Neuronal stem cell (in vitro differentiated cells): ENCODE results near the gene FEM1B.

Source experiments
- DNase-seq: peaks from one replicate; pipeline ENCODE4 v3.0.0-alpha.2; 2013; ENCODE audit warnings: low spot score
- H2AFZ ChIP-seq: one replicate; pipeline ENCODE4 v1.6.1; 2013; ENCODE audit warnings: mild to moderate bottlenecking, low read length, inconsistent platforms
- H2AK5ac ChIP-seq: 2 replicates; pipeline ENCODE4 v1.6.1; 2013; ENCODE audit warnings: low read depth, mild to moderate bottlenecking, inconsistent platforms, low read length, moderate library complexity, mixed read lengths
- H2BK120ac ChIP-seq: 2 replicates; pipeline ENCODE4 v1.6.1; 2013; ENCODE audit warnings: low read depth, mild to moderate bottlenecking, inconsistent platforms, low read length, moderate library complexity, mixed read lengths
- H2BK12ac ChIP-seq: one replicate; pipeline ENCODE4 v1.6.1; 2013; ENCODE audit warnings: low read length, inconsistent platforms
- H2BK15ac ChIP-seq: 2 replicates; pipeline ENCODE4 v1.6.1; 2013; ENCODE audit warnings: mild to moderate bottlenecking, low read length, inconsistent platforms, mixed read lengths
- H2BK5ac ChIP-seq: one replicate; pipeline ENCODE4 v1.6.1; 2013; ENCODE audit warnings: inconsistent platforms, mild to moderate bottlenecking, low read length, moderate library complexity
- H3K14ac ChIP-seq: one replicate; pipeline ENCODE4 v1.6.1; 2013; ENCODE audit warnings: low read length, inconsistent platforms
- H3K18ac ChIP-seq: 2 replicates; pipeline ENCODE4 v1.6.1; 2013; ENCODE audit warnings: low read length, inconsistent platforms
- H3K23ac ChIP-seq: 2 replicates; pipeline ENCODE4 v1.6.1; 2013; ENCODE audit warnings: low read depth, mild to moderate bottlenecking, mixed read lengths, low read length, inconsistent platforms; ENCODE audit not compliant: poor library complexity
- H3K27ac ChIP-seq: replicated peaks from 3 replicates; pipeline ENCODE4 v1.5.1; 2013; ENCODE audit warnings: low read length, inconsistent platforms
- H3K27me3 ChIP-seq, 3 experiments: 2 replicates each; pipeline ENCODE4 v1.6.1; 2013; ENCODE audit warnings: low read length in 3 of 3, mild to moderate bottlenecking in 2 of 3, inconsistent platforms in 1 of 3, low read depth in 1 of 3, mixed read lengths in 1 of 3, moderate library complexity in 1 of 3; ENCODE audit not compliant: control insufficient read depth in 3 of 3, insufficient read depth in 3 of 3
- H3K36me3 ChIP-seq, 2 donors: replicated peaks in 1 of 2; 2 replicates each; pipeline ENCODE4 v1.6.1; 2013; ENCODE audit warnings: low read length in 2 of 2; ENCODE audit not compliant: control insufficient read depth in 2 of 2, insufficient read depth in 2 of 2
- H3K4ac ChIP-seq: 2 replicates; pipeline ENCODE4 v1.6.1; 2013; ENCODE audit warnings: inconsistent platforms, mild to moderate bottlenecking, low read length, moderate library complexity
- H3K4me1 ChIP-seq, 2 donors: 1 replicate in 1 of 2; 2 replicates in 1 of 2; pipeline ENCODE4 v1.6.1; 2013; ENCODE audit warnings: low read length in 2 of 2, low read depth in 1 of 2; ENCODE audit not compliant: control insufficient read depth in 2 of 2, insufficient read depth in 1 of 2
- H3K4me2 ChIP-seq: one replicate; pipeline ENCODE4 v1.6.1; 2013; ENCODE audit warnings: mild to moderate bottlenecking, low read length, inconsistent platforms; ENCODE audit not compliant: insufficient read depth, poor library complexity, severe bottlenecking
- H3K4me3 ChIP-seq, 2 donors: 2 replicates each; pipeline ENCODE4 v1.5.1; 2013; ENCODE audit warnings: low read length in 2 of 2, mild to moderate bottlenecking in 2 of 2, inconsistent platforms in 1 of 2, moderate library complexity in 1 of 2
- H3K79me1 ChIP-seq: one replicate; pipeline ENCODE4 v1.6.1; 2013; ENCODE audit warnings: low read depth, mild to moderate bottlenecking, inconsistent platforms, low read length, moderate library complexity
- H3K9ac ChIP-seq: one replicate; pipeline ENCODE4 v1.6.1; 2013; ENCODE audit warnings: mild to moderate bottlenecking, low read depth, low read length, inconsistent platforms; ENCODE audit not compliant: poor library complexity
- H3K9me3 ChIP-seq, 2 donors: replicated peaks in 1 of 2; 2 replicates each; pipeline versions ENCODE3 to v1.6.1; 2013; ENCODE audit warnings: low read length in 2 of 2, mild to moderate bottlenecking in 2 of 2, inconsistent platforms in 1 of 2, low read depth in 1 of 2, mixed read lengths in 1 of 2, moderate library complexity in 1 of 2; ENCODE audit not compliant: control insufficient read depth in 2 of 2, insufficient read depth in 1 of 2
- H4K8ac ChIP-seq: one replicate; pipeline ENCODE4 v1.6.1; 2013; ENCODE audit warnings: low read depth, mild to moderate bottlenecking, inconsistent platforms, low read length, moderate library complexity
- H4K91ac ChIP-seq: one replicate; pipeline ENCODE4 v1.6.1; 2013; ENCODE audit warnings: low read length, low read depth, mild to moderate bottlenecking, inconsistent platforms; ENCODE audit not compliant: poor library complexity
- WGBS, 2 donors: extraction: QIAGEN DNeasy Blood & Tissue Kit; methylation state at CpG; one replicate each; pipeline ENCODE4 v1.1.7; 2013; ENCODE audit warnings: missing lambda C conversion rate in 2 of 2, mixed read lengths in 1 of 2; ENCODE audit not compliant: insufficient read length in 2 of 2, insufficient replicate concordance in 1 of 2; ENCODE audit errors: extremely low coverage in 2 of 2; 5-methylcytosine and 5-hydroxymethylcytosine counted together

Gene FEM1B

DNA sequence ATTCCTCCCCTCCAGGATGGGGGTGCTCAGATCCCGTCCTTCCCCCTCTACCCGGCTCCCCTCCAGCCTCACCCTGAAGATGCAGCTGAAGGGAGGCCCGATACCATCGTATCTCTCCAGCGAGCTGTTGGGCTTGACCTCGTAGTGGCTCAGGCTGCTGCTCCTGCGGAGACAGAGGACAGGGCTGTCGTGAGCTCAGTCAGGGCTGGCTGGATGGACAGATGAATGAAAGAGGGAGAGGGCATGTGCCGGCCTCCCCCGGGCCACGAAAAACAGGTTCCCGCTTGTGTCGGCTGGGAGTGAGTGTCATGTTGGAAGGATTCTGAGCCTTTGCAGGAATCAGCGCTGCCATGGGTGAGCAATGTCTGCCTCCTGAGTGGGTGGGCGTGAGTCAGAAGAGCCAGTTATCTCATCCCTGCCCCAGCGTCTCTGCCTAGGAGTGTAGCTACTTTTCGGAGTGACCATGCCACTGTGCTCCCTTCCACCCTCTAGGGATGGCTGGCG is 35.2 kb downstream of the FEM1B start:
- no peaks in the 10 kb centered on the region for H3K9me3 ChIP-seq
- H3K18ac ChIP-seq: peak overlapping the region; percentile 9
- peaks cover 13 to 15% of the 10 kb centered on the region in 2 donors for H3K4me1 ChIP-seq
- H3K4ac ChIP-seq: no peak overlapping the region
- no peak overlapping the region for H4K91ac ChIP-seq
- H3K27me3 ChIP-seq: peaks cover 0 to 37% (median 0%) of the 10 kb centered on the region in 3 experiments
- no peak overlapping the region for H3K27ac ChIP-seq
- no peak overlapping the region for H2BK120ac ChIP-seq
- H3K4me3 ChIP-seq: no peak overlapping the region
- H3K36me3 ChIP-seq: no peaks in the 10 kb centered on the region
- H3K14ac ChIP-seq: no peak overlapping the region
- peak overlapping the region; percentile 79 for H2AK5ac ChIP-seq
- WGBS, 2 donors: no CpG with 5 or more reads among the region's 18 CpGs
- H3K4me2 ChIP-seq: no peak overlapping the region
- no peak overlapping the region for H3K9ac ChIP-seq
- no peak for DNase-seq
- H2AFZ ChIP-seq: peak overlapping the region; percentile 8
- H3K23ac ChIP-seq: no peak overlapping the region
- no peak overlapping the region for H4K8ac ChIP-seq
- H3K79me1 ChIP-seq: no peaks in the 10 kb centered on the region
- H2BK5ac ChIP-seq: no peak overlapping the region
- no peak overlapping the region for H2BK15ac ChIP-seq
- H2BK12ac ChIP-seq: no peak overlapping the region

- no peak overlapping the region for H4K8ac ChIP-seq
- H2BK5ac ChIP-seq: peak overlapping the region; percentile 55
- no peak overlapping the region for H3K4me2 ChIP-seq
- H3K9me3 ChIP-seq: no peaks in the 10 kb centered on the region
- H2BK15ac ChIP-seq: peak overlapping the region; percentile 68
- no CpG with 5 or more reads among the region's 18 CpGs for WGBS, 2 donors
- peak overlapping the region; percentile 64 for H2AK5ac ChIP-seq
- H3K4ac ChIP-seq: peak overlapping the region; percentile 60
- H3K79me1 ChIP-seq: no peaks in the 10 kb centered on the region
- no peaks in the 10 kb centered on the region for H3K36me3 ChIP-seq
- peak overlapping the region; percentile 56 for H3K9ac ChIP-seq
- H3K4me3 ChIP-seq: no peak overlapping the region
- H3K27me3 ChIP-seq: peaks cover 0 to 38% (median 0%) of the 10 kb centered on the region in 3 experiments
- peaks cover 13 to 15% of the 10 kb centered on the region in 2 donors for H3K4me1 ChIP-seq
- no peak overlapping the region for H3K27ac ChIP-seq
- no peak overlapping the region for H4K91ac ChIP-seq
- H3K14ac ChIP-seq: peak overlapping the region; percentile 87
- H3K18ac ChIP-seq: peak overlapping the region; percentile 71
- H2BK12ac ChIP-seq: peak overlapping the region; percentile 63
- H2AFZ ChIP-seq: no peak overlapping the region
- peak overlapping the region; percentile 57 for H3K23ac ChIP-seq
- DNase-seq: no peak
- no peak overlapping the region for H2BK120ac ChIP-seq
Observed at GRCh38 chr15:68313501-68314410, 36.2 kb downstream of the FEM1B start.

GRCh38 chr15:68314563-68314962 is 37.0 kb downstream of the FEM1B start:
- H2AFZ ChIP-seq: no peak overlapping the region
- H2AK5ac ChIP-seq: no peak overlapping the region
- H2BK5ac ChIP-seq: no peak overlapping the region
- no peak overlapping the region for H2BK12ac ChIP-seq
- WGBS, 2 donors: no CpG with 5 or more reads among the region's 11 CpGs
- H3K27me3 ChIP-seq: peaks cover 0 to 44% (median 0%) of the 10 kb centered on the region in 3 experiments
- peak overlapping the region; percentile 7 for H3K18ac ChIP-seq
- peak overlapping the region; percentile 25 for H2BK15ac ChIP-seq
- H3K79me1 ChIP-seq: no peaks in the 10 kb centered on the region
- H3K9me3 ChIP-seq: no peaks in the 10 kb centered on the region
- no peak overlapping the region for H4K91ac ChIP-seq
- DNase-seq: no peak
- no peak overlapping the region for H4K8ac ChIP-seq
- no peaks in the 10 kb centered on the region for H3K36me3 ChIP-seq
- no peak overlapping the region for H2BK120ac ChIP-seq
- no peak overlapping the region for H3K27ac ChIP-seq
- H3K4me2 ChIP-seq: no peak overlapping the region
- no peak overlapping the region for H3K4ac ChIP-seq
- H3K9ac ChIP-seq: no peak overlapping the region
- no peak overlapping the region for H3K14ac ChIP-seq
- H3K23ac ChIP-seq: no peak overlapping the region
- peaks cover 13 to 15% of the 10 kb centered on the region in 2 donors for H3K4me1 ChIP-seq
- H3K4me3 ChIP-seq: no peak overlapping the region

- H3K4ac ChIP-seq: no peak overlapping the region
- H2BK15ac ChIP-seq: peak overlapping the region; percentile 29
- H3K27me3 ChIP-seq: peaks cover 0 to 45% (median 0%) of the 10 kb centered on the region in 3 experiments
- H4K91ac ChIP-seq: peak overlapping the region; percentile 85
- no CpG with 5 or more reads among the region's 1 CpG for WGBS, 2 donors
- H3K9me3 ChIP-seq: no peaks in the 10 kb centered on the region
- H3K23ac ChIP-seq: no peak overlapping the region
- H3K18ac ChIP-seq: peak overlapping the region; percentile 95
- DNase-seq: no peak
- H2BK5ac ChIP-seq: peak overlapping the region; percentile 56
- no peak overlapping the region for H2BK120ac ChIP-seq
- H3K4me3 ChIP-seq: no peak overlapping the region
- no peak overlapping the region for H4K8ac ChIP-seq
- peak overlapping the region; percentile 38 for H2AK5ac ChIP-seq
- no peaks in the 10 kb centered on the region for H3K36me3 ChIP-seq
- no peak overlapping the region for H2AFZ ChIP-seq
- no peaks in the 10 kb centered on the region for H3K79me1 ChIP-seq
- H3K14ac ChIP-seq: no peak overlapping the region
- no peak overlapping the region for H3K27ac ChIP-seq
- H3K4me1 ChIP-seq: peaks cover 13 to 15% of the 10 kb centered on the region in 2 donors
- H2BK12ac ChIP-seq: peak overlapping the region; percentile 26
- H3K4me2 ChIP-seq: no peak overlapping the region
- no peak overlapping the region for H3K9ac ChIP-seq
Observed at GRCh38 chr15:68315035-68315434, 37.5 kb downstream of the FEM1B start.
